GM19395 (cell line): ENCODE data around the gene CELF6.

Source experiments
- ATAC-seq: cut with Tn5 transposase; IDR thresholded peaks from one replicate; pipeline ENCODE4 v1.9.1; 2021; ENCODE audit warnings: mild to moderate bottlenecking, moderate library complexity; ENCODE audit not compliant: unreplicated experiment

Gene CELF6

DNA sequence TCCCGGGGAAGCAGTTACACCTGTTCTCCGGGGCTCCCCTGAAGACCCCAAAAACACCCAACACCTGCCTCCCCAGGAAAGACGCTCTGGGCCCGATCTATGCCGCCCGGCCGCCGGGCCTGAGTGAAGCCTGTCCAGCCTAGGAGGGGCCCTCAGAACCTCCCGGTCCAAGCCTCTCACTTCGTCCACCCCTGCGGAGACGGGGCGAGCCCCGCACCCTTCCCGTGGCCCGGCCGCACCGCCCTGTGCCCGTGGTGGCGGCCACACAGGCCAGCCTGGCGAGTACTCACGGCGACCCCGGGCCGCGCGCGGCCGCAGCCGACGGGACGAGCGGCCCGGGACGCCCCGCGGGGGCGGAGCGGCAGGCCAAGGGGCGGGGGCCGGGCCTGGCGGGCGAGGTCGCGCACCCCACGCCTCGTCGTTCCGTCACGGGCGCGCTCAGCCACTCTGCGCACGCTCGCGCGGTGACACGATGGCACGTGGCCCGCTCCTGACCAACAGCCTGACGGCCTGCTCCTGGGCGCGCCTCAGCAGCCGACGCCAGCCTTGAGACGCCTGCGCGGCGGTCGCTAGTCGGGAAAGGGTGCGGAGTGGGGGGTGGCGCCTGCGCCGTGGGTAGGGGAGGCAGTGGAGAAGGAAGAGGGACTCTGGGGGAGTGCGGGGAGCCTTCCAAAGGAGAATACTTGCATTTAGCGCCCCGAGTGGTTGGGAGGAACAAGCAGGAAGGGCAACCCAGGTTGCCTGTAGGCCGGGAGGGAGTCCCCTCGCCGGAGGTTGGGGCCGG, 47.6 kb downstream of the CELF6 start, which contains the start of gene PARP6:
TSS of gene PARP6 (minus strand) at position 342 of the 784 bp plus-strand sequence. CDS start 5,077 bp downstream, outside the sequence.
- ATAC-seq = peak; percentile 93

DNA sequence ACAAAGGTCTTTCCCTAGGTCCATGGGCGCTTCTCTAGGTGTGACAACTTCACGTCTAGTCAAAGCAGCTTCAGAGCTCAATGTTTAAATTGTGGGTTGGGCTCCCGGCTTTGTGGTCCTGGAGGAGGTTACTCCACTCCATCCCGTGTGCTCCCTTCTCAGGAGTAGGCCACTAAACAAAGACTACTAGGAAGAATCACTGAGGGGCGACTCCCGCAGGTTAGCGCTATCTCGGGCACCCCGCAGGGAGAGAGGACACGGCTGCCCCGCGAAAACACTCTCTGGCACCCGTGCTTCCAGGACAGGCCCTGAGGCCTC, 48.1 kb downstream of the CELF6 start:
- ATAC-seq = peak; percentile 29

GRCh38 chr15:72271221-72271620, 48.7 kb downstream of the CELF6 start:
- no peak for ATAC-seq

- no peak for ATAC-seq
Measured at GRCh38 chr15:72269739-72270138, 50.2 kb downstream of the CELF6 start.

DNA sequence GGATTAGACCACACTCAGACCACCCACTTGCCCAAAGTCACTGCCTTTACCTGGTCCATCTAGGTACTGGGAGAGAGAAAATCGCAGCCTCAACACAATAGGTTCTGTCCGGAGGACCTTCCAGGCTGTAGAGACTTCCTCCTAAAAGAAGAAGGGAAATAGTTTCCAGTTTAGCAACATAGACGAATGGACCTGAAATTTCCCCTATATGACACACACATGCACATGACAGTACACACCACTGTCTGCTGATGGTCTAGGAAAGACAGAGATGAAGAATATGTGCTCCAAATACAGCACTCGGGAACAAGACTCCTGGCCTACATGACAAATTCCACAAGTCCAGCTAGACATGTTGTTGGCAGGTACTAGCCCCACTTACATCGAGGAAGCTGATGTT, 54.9 kb downstream of the CELF6 start:
- no peak for ATAC-seq

DNA sequence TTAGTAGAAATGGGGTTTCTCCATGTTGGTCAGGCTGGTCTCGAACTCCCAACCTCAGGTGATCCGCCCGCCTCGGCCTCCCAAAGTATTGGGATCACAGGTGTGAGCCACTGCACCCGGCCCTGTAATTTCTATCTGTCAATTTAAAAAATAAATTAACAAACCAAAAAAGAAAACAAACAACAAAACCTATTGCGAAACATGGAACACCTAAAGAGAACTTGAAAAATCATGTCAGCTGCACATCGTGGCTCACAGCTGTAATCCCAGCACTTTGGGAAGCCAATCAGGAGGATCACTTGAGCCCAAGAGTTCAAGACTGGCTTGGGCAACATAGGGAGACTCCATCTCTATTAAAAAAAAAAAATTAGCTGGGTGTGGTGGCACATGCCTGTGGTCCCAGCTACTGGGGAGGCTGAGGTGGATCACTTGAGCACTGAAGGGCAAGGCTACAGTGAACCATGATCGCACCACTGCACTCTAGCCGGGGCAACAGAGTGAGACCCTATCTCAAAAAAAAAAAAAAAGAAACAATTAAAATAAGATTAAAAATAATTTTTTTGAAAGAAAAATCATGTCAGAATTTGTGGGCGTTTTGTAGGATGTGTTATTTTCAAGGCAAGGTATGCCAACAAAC, 67.2 kb downstream of the CELF6 start:
- ATAC-seq = no peak

- no peak for ATAC-seq
Measured at GRCh38 chr15:72249142-72249810, 70.7 kb downstream of the CELF6 start.

DNA sequence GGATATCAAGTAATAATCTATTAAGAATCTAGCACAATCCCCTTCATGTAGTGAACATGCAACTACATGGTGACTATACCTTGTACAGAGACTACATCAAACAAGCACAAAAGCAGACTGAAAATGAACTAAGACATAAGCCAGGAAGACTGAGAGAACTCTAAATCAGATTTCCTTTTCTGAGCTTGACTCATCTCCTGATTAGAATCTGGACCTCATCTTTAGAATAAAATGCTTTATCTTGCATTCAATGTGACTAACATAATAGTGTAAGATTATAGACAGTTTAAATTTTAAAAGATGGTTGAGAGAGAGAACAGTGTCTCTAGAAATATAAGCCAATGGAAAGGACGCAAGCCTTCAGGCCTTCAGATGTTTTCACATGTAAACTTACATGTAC, 71.4 kb downstream of the CELF6 start:
- no peak for ATAC-seq

- ATAC-seq = no peak
Measured at GRCh38 chr15:72242775-72243370, 77.1 kb downstream of the CELF6 start.

- no peak for ATAC-seq
Measured at GRCh38 chr15:72239652-72240051, 80.3 kb downstream of the CELF6 start.

- no peak for ATAC-seq
Measured at GRCh38 chr15:72238586-72238985, 81.4 kb downstream of the CELF6 start.

DNA sequence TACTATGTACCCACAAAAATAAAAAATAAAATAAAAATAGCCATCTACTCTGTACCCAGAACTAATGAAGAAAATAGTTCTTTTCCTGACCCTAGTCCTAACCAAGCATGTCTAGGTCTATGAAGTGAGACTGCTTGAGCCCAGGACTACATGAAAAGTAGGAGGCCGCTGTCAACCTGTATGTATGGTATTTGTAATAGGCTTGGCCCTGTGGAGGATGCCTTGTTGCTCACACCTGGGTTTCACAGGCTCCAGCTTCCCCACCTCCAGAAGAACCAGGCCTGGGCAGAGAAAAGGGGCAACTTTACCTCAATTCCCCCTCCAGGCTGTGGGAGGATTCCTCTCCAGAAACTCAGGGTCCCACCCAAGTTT, 82.1 kb downstream of the CELF6 start:
- ATAC-seq = no peak

DNA sequence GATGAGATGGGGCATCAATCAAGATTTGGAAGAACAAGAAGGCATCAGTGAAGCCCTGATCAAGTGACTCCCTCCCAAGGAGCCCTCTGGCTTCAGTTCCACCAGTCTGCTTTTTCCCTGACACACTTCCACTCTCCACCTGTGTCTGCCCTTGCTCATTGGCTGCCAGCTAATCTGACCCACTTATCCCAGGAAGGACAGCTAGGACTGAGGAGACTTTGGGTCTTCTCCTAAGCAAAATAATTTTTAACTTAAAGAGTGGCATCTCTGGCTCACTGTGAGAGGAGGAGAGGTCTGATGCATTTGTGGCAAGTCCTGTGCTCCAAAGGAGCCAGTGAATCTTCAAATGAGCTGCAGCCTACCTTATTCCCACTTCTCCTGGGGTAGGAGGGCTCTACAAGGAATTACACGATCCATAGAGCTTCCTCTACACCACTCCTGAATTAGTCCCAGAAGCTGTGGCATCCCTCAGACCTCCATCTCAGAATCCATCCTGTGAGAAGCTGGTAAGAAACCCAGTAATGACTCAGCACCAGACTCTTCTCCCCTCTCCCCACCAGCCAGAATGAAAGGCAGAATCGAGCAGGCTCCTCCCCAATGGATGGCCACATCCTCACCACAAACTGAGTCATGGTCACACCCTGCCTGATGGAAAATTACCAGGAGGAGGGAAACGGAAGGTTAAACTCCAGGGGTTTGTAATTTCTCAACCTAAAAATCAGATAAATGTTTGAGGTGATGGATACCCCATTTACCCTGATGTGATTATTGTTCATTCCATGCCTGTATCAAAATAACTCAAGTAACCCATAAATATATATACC, 82.7 kb downstream of the CELF6 start:
- peak; percentile 83 for ATAC-seq

GRCh38 chr15:72236381-72237003, 83.5 kb downstream of the CELF6 start:
- no peak for ATAC-seq

- no peak for ATAC-seq
Measured at GRCh38 chr15:72235298-72235697, 84.7 kb downstream of the CELF6 start.
